GM18861 (cell line): ENCODE data around the gene EEF1AKMT4.

ENCODE experiments used
- ATAC-seq: cut with Tn5 transposase; IDR thresholded peaks from one replicate; pipeline ENCODE4 v1.9.1; 2021; ENCODE audit not compliant: unreplicated experiment

Gene EEF1AKMT4

DNA sequence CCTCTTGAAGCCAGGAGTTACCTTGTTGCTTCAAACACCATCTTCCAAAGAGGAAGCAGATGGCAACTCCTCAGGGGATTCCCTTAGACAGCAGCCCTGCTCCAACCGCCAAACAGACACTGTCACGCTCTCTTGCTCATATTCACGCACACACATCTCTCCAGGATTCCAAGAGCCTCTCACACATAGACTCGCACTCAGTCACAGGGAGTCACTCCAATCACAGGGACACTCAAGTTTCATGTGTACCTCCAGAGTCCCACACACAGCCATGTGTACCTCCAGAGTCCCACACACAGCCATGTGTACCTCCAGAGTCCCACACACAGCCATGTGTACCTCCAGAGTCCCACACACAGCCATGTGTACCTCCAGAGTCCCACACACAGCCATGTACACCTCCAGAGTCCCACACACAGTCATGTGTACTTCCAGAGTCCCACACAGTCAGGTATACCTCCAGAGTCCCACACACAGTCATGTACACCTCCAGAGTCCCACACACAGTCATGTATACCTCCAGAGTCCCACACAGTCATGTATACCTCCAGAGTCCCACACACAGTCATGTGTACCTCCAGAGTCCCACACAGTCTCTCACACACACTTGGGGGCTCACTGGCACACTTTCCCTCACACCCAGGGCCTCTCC, 14.0 kb upstream of the EEF1AKMT4 start:
- no peak for ATAC-seq

- no peak for ATAC-seq
Observed at GRCh38 chr3:184236033-184236410, 13.4 kb upstream of the EEF1AKMT4 start.

DNA sequence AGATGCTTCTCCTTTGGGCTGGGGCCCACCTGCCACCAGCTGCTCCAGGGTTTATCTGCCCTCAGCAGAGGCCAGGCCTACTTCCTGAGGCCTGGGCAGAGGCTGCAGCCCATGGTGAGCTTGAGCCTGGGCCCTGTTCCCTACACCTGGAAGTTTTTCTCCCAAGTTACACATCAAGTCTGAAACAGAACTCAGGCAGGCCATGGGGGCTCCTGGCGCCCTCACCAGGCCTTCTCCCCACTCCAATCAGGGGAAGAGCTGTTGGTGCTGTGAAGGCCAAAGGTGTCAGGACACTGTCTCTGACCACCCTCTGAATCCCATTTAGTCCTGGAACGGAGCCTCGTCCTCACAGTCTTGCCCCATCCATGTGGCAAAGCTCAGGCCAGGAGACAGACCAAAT, 12.8 kb upstream of the EEF1AKMT4 start:
- no peak for ATAC-seq

- no peak for ATAC-seq
Observed at GRCh38 chr3:184237211-184237610, 12.3 kb upstream of the EEF1AKMT4 start.

GRCh38 chr3:184237807-184238206, 11.7 kb upstream of the EEF1AKMT4 start:
- no peak for ATAC-seq

DNA sequence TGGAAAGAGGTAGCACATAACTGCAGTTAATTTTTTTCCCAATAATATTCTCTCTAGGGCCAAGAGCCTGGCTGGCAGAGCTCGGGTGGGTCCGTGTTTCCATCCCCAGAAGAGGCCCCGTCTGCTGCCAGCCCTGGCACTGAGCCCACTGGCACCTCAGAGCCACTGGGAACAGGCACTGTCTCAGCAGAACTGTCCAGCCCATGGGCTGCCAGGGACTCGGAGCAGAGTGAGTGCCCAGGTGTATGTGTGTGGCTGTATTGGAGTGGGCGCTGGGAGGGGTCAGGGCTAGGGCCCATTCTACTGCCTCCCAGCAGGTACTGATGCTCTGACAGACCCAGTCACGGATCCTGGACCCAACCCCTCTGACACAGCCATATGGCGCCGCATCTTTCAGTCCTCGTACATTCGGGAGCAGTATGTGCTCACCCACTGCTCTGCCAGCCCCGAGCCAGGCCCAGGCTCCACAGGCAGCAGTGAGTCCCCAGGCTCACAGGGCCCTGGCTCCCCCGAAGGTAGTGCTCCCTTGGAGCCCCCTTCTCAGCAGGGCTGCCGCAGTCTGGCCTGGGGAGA, 11.1 kb upstream of the EEF1AKMT4 start:
- ATAC-seq, result no peak

DNA sequence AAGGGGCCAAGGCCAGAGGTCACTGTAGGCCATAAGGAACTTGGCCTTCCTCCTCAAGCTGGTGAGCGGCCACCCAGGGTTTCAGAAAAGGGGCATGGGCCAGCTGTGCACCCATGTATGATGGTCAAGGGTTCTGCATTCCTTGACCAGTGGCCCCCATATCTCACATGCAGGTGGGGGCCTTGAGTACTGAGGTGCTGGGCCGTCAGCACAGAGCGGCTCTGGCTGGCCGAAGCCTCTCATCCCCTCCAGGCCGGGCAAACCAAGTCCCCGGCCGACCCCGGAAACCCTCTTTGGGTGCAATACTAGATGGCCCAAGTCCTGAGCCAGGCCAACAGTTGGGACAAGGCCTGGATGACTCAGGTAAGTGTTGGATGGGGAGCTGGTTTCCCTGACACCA, 10.3 kb upstream of the EEF1AKMT4 start:
- no peak for ATAC-seq

GRCh38 chr3:184239708-184240107, 9.8 kb upstream of the EEF1AKMT4 start:
- ATAC-seq, result no peak

DNA sequence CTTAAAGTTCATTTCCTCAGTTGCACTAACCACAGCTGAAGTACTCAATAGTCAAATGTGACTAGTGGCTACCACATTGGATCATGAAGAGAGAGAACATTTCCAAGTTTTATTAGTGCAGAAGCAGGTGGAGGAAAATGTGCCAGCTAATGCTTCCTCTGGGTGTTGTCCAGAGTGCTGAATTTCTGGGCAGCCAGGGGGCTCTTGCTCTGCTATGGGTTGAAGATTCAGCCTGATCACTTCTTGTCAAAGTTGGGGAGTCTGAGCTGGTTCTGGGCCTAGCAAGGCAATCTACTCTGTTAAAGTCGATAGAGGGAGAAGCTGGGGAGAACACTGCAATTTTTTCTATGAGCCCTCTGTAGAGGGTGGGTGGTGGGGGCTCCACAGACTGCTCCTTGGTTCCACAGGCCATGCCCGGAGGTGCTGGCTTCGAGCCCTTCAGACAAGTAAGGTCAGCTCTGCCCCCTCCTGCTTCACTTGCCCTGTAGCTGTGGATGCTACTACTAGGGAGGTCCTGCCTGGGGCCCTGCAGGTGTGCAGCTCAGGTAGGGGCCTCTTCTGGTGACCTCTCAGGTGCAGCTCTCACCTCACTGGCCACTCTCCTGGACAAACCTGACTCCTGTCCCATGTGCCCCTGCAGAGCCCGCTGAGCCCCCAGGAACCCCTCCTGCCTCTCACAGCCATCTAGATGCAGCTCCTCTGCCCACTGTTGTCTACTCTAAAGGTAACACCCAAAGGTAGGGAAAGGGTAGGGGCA, 8.9 kb upstream of the EEF1AKMT4 start:
- ATAC-seq, result no peak

DNA sequence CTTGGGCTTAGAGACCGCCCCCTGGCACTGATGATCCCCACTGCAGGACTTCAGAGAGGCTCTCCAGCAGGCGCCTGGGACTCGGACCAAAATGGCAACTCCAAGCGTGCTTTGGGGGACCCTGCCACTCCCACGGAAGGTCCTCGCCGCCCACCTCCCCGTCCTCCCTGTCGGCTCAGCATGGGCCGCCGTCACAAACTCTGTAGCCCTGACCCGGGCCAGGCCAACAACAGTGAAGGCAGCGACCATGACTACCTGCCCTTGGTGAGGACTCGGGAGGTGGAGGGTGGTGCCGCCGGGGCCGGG, 8.4 kb upstream of the EEF1AKMT4 start:
- no peak for ATAC-seq

- no peak for ATAC-seq
Observed at GRCh38 chr3:184241447-184242296, 7.8 kb upstream of the EEF1AKMT4 start.

GRCh38 chr3:184242297-184242685, 7.2 kb upstream of the EEF1AKMT4 start:
- no peak for ATAC-seq

- ATAC-seq, result peak; percentile 36
Observed at GRCh38 chr3:184248454-184249411, 739 bp upstream of the EEF1AKMT4 start, which contains the start of gene ALG3. Gene ALG3, minus strand, starts transcription at chr3:184248962. Its CDS starts 22 bp downstream, at chr3:184248940.

- ATAC-seq, result peak; percentile 68
Observed at GRCh38 chr3:184250167-184250828, 826 bp downstream of the EEF1AKMT4 start.

DNA sequence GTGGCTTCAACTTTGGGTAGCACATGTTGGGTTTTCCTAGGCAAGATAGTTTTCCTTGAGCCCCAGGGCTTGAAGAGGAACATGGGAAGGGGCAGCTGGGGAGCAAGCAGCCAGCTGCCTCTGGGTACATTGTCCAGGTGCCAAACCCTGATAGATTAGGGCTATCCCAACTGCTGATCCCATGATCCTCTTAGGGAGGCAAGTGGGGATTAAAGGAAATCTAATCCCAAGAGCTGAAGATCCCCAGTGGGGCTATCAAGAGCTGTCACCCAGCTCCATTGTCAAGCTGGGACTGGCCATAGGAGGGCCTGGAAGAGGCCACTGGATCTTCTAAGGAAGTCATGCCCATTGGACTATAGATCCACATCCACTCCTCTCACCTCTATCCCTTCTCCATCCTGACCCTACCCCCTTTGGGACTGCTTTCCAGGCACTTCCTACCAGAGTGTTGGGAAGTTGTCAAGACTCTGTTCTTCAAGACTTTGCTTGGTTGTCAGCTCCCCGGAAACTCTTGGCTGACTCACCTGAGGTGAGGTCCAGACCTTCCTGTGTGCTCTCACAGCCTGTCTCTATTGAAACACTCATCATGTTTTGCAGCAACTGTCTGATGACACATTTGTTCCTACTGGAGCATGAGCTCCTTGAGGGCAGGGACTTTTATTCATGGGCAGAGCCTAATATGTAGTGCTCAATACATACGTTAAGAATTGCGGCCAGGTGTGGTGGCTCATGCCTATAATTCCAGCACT, 6.0 kb downstream of the EEF1AKMT4 start:
- ATAC-seq, result no peak

DNA sequence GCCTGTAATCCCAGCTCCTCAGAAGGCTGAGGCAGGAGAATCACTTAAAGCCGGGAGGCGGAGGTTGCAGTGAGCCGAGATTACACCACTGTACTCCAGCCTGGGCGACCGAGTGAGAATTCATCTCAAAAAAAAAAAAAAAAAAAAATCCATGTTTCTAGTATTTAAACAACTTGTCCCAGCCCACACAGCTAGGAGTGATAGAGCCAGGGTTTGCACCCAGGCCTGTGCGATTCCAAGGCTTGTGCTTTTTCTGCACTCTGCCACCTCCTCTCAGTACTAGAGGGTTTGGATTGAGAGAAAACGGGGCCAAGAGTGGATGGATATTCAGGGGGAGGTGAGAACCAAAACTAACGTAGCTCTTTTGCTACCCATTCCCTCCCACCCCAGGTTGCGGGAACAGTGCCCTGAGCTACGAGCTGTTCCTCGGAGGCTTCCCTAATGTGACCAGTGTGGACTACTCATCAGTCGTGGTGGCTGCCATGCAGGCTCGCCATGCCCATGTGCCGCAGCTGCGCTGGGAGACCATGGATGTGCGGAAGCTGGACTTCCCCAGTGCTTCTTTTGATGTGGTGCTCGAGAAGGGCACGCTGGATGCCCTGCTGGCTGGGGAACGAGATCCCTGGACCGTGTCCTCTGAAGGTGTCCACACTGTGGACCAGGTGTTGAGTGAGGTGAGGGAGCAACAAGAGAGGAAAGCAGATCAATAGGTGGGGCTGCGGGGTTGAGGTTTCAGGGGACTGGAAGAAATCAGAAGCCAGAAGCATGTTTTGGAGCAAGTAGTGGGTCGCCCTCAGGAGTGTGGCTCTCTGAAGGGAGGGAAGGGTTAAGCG, 7.8 kb downstream of the EEF1AKMT4 start:
- ATAC-seq, result no peak

GRCh38 chr3:184258926-184259325, 9.5 kb downstream of the EEF1AKMT4 start:
- ATAC-seq, result no peak

- ATAC-seq, result no peak
Observed at GRCh38 chr3:184259396-184259877, 10.0 kb downstream of the EEF1AKMT4 start.
